Sigmoid colon (tissue), 7 donors: ENCODE data around the gene SLC27A2. TPM values are rescaled to one million over a fixed set of nuclear protein-coding genes. Genes with fewer than 3 reads are reported as not detected.

ENCODE experiments used
- DNase-seq: peaks from one replicate; pipeline ENCODE4 v3.0.0-alpha.2; 2019
- H3K27ac ChIP-seq, 4 donors: fragments of 200-600 bp; sonication (generic); one replicate each; pipeline ENCODE4 v1.5.1; 2016 to 2019; ENCODE audit warnings: mild to moderate bottlenecking in 1 of 4
- H3K27me3 ChIP-seq, 3 donors: fragments of 200-600 bp; sonication (generic); one replicate each; pipeline ENCODE4 v1.5.1; 2019; ENCODE audit warnings: mild to moderate bottlenecking in 1 of 3
- H3K36me3 ChIP-seq, 4 donors: fragments of 200-600 bp; sonication (generic); one replicate each; pipeline ENCODE4 v1.5.1; 2016 to 2019
- H3K4me1 ChIP-seq, 4 donors: fragments of 200-600 bp; sonication (generic); one replicate each; pipeline ENCODE4 v1.5.1; 2017 to 2019
- H3K4me3 ChIP-seq, 4 donors: fragments of 200-600 bp; sonication (generic); one replicate each; pipeline ENCODE4 v1.5.1; 2017 to 2019; ENCODE audit warnings: mild to moderate bottlenecking in 2 of 4, moderate library complexity in 1 of 4
- H3K9me3 ChIP-seq, 4 donors: fragments of 200-600 bp in 3 of 4; sonication (generic) in 3 of 4; one replicate each; pipeline versions ENCODE4 v1.5.1 to v1.6.1; 2013 to 2019
- EP300 ChIP-seq, 4 donors: sonication (generic); formaldehyde crosslinking; IDR thresholded peaks; one replicate each; pipeline ENCODE4 v1.6.1; 2017; ENCODE audit warnings: antibody characterized with exemption in 4 of 4
- POLR2A ChIP-seq, 2 donors: fragments of 450-650 bp; IDR thresholded peaks; one replicate each; pipeline ENCODE4 v1.6.1; 2016; ENCODE audit warnings: antibody characterized with exemption in 2 of 2, mild to moderate bottlenecking in 2 of 2, moderate library complexity in 2 of 2
- POLR2AphosphoS5 ChIP-seq, 4 donors: sonication (generic); formaldehyde crosslinking; IDR thresholded peaks; one replicate each; pipeline ENCODE4 v1.6.1; 2017; ENCODE audit warnings: antibody characterized with exemption in 4 of 4
- WGBS, 2 donors: extraction: QIAGEN DNeasy Blood & Tissue Kit; methylation state at CpG; one replicate each; pipeline ENCODE4 v1.1.7; 2013; 5-methylcytosine and 5-hydroxymethylcytosine counted together
- intact Hi-C: fragments of 100-400 bp; cut with DNase I; formaldehyde crosslinking; loops from one replicate; pipeline ENCODE4 v1.15.1; 2023
- polyA plus RNA-seq, 3 donors: library from polyadenylated mRNA; stranded (reverse); fragments of 200-250 nt; gene quantifications; one replicate each; pipeline ENCODE4 v1.2.3, GENCODE V29; 2013
- total RNA-seq, 4 donors: library from RNA; depleted of rRNA; stranded (reverse); fragments of >200 nt; gene quantifications; one replicate each; pipeline ENCODE4 v1.1.0, GENCODE V29; 2016
- TF ChIP-seq, protein P1 (sequence below), 4 experiments: fragments of 450-650 bp in 3 of 4; fragments of 200-600 bp in 1 of 4; IDR thresholded peaks; one replicate each; pipeline ENCODE4 v1.5.1; 2016 to 2019; ENCODE audit warnings: antibody characterized with exemption in 4 of 4, mild to moderate bottlenecking in 3 of 4, moderate library complexity in 2 of 4
- donor health status: healthy with polysubstance abuse.
- donor health status: Bipolar disorder and iron deficiency.
- donor health status: healthy.

Gene SLC27A2
- total and polyA plus RNA-seq, 7 donors, result 0.33 to 16.6 (median 4.6) TPM; not detected in 2

DNA sequence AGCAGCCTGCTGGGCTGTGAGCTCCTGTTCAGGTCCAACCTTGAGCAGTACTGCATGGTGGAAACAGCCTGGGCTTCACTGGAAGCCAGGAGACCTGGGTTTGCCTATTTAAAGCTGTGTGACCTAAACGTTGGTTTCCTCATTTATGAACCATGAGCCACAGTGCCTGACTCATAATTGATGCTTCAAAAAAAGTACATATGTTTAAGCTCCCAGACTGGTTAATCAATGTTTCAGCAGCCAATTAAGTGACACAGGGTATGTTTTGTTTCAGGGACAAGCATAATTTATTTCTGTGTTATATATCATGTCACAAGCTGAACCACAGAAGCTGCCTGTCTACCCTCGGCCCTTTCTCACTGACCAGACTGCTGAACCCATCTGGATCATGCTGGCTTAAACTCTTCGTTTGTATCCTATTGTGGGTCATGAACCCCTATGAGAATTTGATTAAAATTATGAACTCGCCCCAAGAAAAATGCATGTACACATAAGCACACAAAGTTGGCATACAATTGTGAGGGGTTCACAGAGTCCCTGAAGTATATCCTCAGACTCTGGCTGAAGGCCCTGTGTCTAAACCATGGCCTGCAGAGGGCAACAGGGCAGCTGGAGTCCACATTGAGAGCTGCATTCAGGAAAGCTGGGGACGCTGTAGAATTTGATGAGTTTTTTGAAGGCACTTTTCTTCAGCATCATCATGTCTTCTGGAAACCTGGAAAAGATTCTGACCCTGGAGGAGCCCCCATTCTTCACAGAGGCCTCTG is 59.9 kb downstream of the SLC27A2 start:
- Histone ChIP-seq H3K4me1 (no peaks in the 10 kb centered on the region), H3K36me3 (no peaks in the 10 kb centered on the region), H3K27ac (no peak overlapping the region), H3K4me3 (no peak overlapping the region), H3K9me3 (no peaks in the 10 kb centered on the region), H3K27me3 (no peaks in the 10 kb centered on the region)
- no peak for DNase-seq
- intact Hi-C loops, result no loop called here
- WGBS, 2 donors, result 74 to 78% methylated on average over 5 of the region's 5 CpGs
- no peak for TF ChIP-seq POLR2A (IDR thresholded peaks at IDR 0.05)
- TF ChIP-seq, protein P1, sequence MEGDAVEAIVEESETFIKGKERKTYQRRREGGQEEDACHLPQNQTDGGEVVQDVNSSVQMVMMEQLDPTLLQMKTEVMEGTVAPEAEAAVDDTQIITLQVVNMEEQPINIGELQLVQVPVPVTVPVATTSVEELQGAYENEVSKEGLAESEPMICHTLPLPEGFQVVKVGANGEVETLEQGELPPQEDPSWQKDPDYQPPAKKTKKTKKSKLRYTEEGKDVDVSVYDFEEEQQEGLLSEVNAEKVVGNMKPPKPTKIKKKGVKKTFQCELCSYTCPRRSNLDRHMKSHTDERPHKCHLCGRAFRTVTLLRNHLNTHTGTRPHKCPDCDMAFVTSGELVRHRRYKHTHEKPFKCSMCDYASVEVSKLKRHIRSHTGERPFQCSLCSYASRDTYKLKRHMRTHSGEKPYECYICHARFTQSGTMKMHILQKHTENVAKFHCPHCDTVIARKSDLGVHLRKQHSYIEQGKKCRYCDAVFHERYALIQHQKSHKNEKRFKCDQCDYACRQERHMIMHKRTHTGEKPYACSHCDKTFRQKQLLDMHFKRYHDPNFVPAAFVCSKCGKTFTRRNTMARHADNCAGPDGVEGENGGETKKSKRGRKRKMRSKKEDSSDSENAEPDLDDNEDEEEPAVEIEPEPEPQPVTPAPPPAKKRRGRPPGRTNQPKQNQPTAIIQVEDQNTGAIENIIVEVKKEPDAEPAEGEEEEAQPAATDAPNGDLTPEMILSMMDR (IDR thresholded peaks at IDR 0.05), result no peak
- TF ChIP-seq POLR2AphosphoS5 (IDR thresholded peaks at IDR 0.05), result no peak
- TF ChIP-seq EP300 (IDR thresholded peaks at IDR 0.05), result no peak

DNA sequence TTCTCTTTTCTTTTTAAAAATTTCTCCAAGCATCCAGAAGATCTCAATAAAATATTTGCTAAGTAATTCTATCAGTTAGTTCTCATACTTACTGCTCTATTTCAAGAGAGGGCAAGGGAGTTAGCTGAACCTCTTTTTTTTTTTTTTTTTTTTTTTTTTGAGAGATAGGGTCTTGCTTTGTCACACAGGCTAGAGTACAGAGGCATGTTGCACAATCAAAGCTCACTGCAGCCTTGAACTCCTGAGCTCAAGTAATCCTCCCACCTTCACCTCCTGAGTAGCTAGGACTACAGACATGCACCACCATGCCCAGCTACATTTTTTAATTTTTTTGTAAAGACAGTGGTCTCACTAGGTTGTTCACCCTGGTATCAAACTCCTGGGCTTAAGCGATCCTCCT is 62.2 kb downstream of the SLC27A2 start:
- 99 to 100% methylated on average over 1 of the region's 1 CpG for WGBS, 2 donors
- Histone ChIP-seq H3K27ac (no peak overlapping the region), H3K9me3 (no peaks in the 10 kb centered on the region), H3K4me3 (no peak overlapping the region), H3K36me3 (no peaks in the 10 kb centered on the region), H3K4me1 (peaks cover 0 to 3% (median 0%) of the 10 kb centered on the region in 4 donors), H3K27me3 (no peaks in the 10 kb centered on the region)
- TF ChIP-seq POLR2A (IDR thresholded peaks at IDR 0.05) (no peak), POLR2AphosphoS5 (IDR thresholded peaks at IDR 0.05) (no peak), EP300 (IDR thresholded peaks at IDR 0.05) (no peak)
- TF ChIP-seq, protein P1 (IDR thresholded peaks at IDR 0.05), result no peak
- intact Hi-C loops, result no loop called here
- no peak for DNase-seq

DNA sequence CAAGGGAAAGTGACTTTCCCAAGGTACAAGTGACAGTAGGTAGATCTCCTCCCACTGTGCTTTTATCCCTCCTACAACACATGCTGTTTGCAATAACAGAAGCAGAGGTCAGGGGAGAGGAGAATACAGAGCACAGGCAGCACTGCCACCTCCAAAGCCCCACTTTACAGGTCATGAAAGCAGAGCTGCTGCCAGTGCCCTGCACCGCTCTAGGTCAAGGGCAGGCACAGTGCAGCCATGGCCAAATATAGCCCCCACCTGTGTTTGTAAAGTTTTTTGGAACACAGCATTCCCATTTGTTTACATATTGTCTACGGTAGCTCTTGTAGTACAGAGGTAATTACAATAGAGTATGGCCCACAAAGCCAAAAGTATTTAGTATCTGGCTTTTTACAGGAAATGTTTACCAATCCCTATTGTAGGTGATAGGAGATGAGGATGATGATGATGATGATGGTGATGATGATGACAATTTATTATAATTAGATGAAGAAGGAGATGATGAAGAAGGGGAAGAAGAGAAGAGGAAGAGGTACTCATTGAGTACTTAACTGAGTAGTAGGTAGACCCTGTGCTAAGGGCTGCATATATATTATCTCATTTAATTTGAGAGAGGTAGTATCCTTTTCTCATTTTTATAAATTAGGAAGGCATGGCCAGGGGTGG is 63.1 kb downstream of the SLC27A2 start:
- no peak for DNase-seq
- Histone ChIP-seq H3K27ac (no peak overlapping the region), H3K9me3 (no peaks in the 10 kb centered on the region), H3K4me1 (peaks cover 0 to 3% (median 0%) of the 10 kb centered on the region in 4 donors), H3K27me3 (no peaks in the 10 kb centered on the region), H3K4me3 (no peak overlapping the region), H3K36me3 (no peaks in the 10 kb centered on the region)
- TF ChIP-seq POLR2A (IDR thresholded peaks at IDR 0.05) (no peak), POLR2AphosphoS5 (IDR thresholded peaks at IDR 0.05) (no peak), EP300 (IDR thresholded peaks at IDR 0.05) (no peak)
- TF ChIP-seq, protein P1 (IDR thresholded peaks at IDR 0.05), result no peak
- intact Hi-C loops, result no loop called here
- whole genome bisulfite sequencing, 2 donors, result 74 to 91% methylated on average over 2 of the region's 2 CpGs

DNA sequence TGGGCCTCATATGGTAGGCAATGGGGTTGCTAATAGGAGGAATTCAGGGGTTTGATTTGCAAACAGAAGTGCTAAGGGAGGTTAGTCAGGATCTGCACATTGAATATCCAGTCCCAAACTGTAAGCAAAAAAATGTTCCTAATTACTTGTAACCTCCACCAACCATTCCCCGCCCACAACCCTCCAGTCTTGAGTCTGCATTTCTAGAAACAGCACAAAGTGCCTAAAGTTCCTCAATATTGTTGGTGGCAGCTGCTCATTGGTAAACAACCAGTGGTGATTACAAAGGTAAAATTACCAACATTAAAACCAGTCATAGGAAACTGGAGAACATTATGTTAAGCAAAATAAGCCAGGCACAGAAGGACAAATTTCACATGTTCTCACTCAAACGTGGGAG is 64.6 kb downstream of the SLC27A2 start:
- Histone ChIP-seq H3K27ac (no peak overlapping the region), H3K4me3 (no peak overlapping the region), H3K9me3 (no peaks in the 10 kb centered on the region), H3K27me3 (no peaks in the 10 kb centered on the region), H3K4me1 (peaks cover 0 to 3% (median 0%) of the 10 kb centered on the region in 4 donors), H3K36me3 (no peaks in the 10 kb centered on the region)
- 90 to 96% methylated on average over 2 of the region's 2 CpGs for WGBS, 2 donors
- intact Hi-C loops, result no loop called here
- no peak for DNase-seq
- TF ChIP-seq POLR2A (IDR thresholded peaks at IDR 0.05) (no peak), POLR2AphosphoS5 (IDR thresholded peaks at IDR 0.05) (no peak), EP300 (IDR thresholded peaks at IDR 0.05) (no peak)
- TF ChIP-seq, protein P1 (IDR thresholded peaks at IDR 0.05), result no peak
